GM12892 (cell line): ENCODE measurements around the gene BPIFA1.

Source experiments
- POLR2A ChIP-seq: IDR thresholded peaks from 2 replicates; pipeline ENCODE4 v1.6.1; 2011; ENCODE audit warnings: low read depth, low read length, control low read depth
- POLR2AphosphoS5 ChIP-seq: IDR thresholded peaks from 2 replicates; pipeline ENCODE4 v1.6.1; 2011; ENCODE audit warnings: low read depth, low read length, control low read depth
- TAF1 ChIP-seq: IDR thresholded peaks from 2 replicates; pipeline ENCODE4 v1.6.1; 2011; ENCODE audit warnings: low read depth, mild to moderate bottlenecking, control low read depth, low read length, borderline replicate concordance

- TF ChIP-seq POLR2AphosphoS5 (no peak), POLR2A (no peak), TAF1 (no peak)
Measured at GRCh38 chr20:33280000-33280680, 44.3 kb downstream of the BPIFA1 start.
